Measurements from ENCODE around the gene MYRF.

The MYRF gene

DNA sequence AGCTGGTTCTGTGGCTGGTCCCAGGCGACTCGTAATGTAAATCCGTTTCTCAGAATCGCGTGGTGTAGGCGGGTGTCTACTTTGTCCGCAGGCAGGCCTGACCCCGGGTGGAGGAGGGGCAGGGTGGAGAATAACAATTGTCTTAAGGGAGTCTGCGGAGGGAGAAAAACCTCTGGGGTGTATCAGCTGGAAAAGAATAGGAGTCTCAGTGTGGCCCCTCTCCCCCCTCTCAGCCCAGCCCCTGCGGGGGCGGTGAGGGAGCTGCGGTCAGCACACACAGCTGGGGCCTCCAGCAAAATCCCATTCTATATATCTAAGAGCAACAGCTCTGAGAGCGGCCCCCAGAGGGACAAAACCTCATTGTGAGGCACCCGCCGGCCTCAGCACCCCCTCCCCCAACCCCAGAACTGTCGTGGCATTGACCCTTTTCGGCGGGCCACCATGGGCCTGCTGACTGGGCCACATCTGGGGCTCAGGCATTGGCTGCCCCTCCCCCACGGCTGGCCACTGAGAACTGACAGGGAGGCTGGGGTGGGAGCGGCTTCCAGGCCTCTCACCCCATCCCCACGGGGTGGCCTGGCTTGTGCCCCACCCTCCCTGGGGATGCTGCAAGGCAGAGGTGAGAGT lies 2.7 kb upstream of the MYRF start:
- H3K27ac ChIP-seq (ENCODE audit: low read depth, low read length) = no peak overlapping the region
- no peaks in the 10 kb centered on the region for H3K36me3 ChIP-seq (ENCODE audit: control insufficient read depth, low read length)
- H4K20me1 ChIP-seq (ENCODE audit: control insufficient read depth, insufficient read depth, low read depth, low read length) = no peaks in the 10 kb centered on the region
- H3K27me3 ChIP-seq (ENCODE audit: control insufficient read depth, low read length) = peaks cover 39% of the 10 kb centered on the region
- H3F3A ChIP-seq (ENCODE audit: control insufficient read depth, insufficient read depth) = no peaks in the 10 kb centered on the region
- no peaks in the 10 kb centered on the region for H3K4me1 ChIP-seq (ENCODE audit: control insufficient read depth, low read length)
- H3K4me3 ChIP-seq (ENCODE audit: low read length) = no peak overlapping the region
- no peak overlapping the region for H3K4me2 ChIP-seq (ENCODE audit: low read length)
- no peak for TF ChIP-seq EZH2phosphoT487 (IDR thresholded peaks at IDR 0.05; ENCODE audit: borderline replicate concordance, low read length)
- TF ChIP-seq, protein P1, sequence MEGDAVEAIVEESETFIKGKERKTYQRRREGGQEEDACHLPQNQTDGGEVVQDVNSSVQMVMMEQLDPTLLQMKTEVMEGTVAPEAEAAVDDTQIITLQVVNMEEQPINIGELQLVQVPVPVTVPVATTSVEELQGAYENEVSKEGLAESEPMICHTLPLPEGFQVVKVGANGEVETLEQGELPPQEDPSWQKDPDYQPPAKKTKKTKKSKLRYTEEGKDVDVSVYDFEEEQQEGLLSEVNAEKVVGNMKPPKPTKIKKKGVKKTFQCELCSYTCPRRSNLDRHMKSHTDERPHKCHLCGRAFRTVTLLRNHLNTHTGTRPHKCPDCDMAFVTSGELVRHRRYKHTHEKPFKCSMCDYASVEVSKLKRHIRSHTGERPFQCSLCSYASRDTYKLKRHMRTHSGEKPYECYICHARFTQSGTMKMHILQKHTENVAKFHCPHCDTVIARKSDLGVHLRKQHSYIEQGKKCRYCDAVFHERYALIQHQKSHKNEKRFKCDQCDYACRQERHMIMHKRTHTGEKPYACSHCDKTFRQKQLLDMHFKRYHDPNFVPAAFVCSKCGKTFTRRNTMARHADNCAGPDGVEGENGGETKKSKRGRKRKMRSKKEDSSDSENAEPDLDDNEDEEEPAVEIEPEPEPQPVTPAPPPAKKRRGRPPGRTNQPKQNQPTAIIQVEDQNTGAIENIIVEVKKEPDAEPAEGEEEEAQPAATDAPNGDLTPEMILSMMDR (IDR thresholded peaks at IDR 0.05; ENCODE audit: low read depth, low read length, poor library complexity, severe bottlenecking) = no peak
- H3K79me2 ChIP-seq (ENCODE audit: control insufficient read depth, low read length) = no peaks in the 10 kb centered on the region
- H3K9me3 ChIP-seq (ENCODE audit: control insufficient read depth, insufficient read depth, low read length) = no peaks in the 10 kb centered on the region
- H3K9me2 ChIP-seq (replicated peaks; ENCODE audit: control insufficient read depth, low read length) = no peaks in the 10 kb centered on the region

DNA sequence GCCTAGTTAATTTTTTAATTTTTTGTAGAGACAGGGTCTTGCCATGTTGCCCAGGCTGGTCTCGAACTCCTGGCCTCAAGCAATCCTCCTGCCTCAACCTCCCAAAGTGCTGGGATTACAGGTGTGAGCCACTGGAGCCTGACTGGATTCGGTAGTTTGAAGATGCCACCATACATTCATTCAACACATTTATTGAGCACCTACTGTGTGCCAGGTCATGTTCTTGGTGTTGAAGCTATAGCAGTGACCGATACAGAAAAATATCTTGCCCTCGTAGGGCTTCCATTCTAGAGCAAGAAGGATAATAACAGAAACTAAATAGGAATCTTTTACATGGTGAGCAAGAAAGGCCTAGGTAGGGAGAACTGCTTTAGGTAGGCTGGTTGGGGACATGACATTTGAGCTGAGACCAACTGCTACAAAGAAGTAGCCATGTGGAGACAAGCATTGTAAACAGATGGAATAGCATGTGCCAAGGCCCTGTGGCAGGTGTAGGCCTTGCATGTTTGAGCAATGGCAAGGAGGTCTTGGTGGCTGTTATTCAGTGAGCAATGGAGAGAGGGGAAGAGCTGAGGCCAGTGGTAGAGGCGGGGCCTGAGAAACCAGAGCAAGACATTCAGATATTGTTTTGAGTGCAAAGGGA lies 1.7 kb upstream of the MYRF start:
- no peaks in the 10 kb centered on the region for H3F3A ChIP-seq (ENCODE audit: control insufficient read depth, insufficient read depth)
- H3K27ac ChIP-seq (ENCODE audit: low read depth, low read length) = no peak overlapping the region
- H3K27me3 ChIP-seq (ENCODE audit: control insufficient read depth, low read length) = peaks cover 39% of the 10 kb centered on the region
- TF ChIP-seq, protein P1 (IDR thresholded peaks at IDR 0.05; ENCODE audit: low read depth, low read length, poor library complexity, severe bottlenecking) = no peak
- no peaks in the 10 kb centered on the region for H3K9me3 ChIP-seq (ENCODE audit: control insufficient read depth, insufficient read depth, low read length)
- H4K20me1 ChIP-seq (ENCODE audit: control insufficient read depth, insufficient read depth, low read depth, low read length) = no peaks in the 10 kb centered on the region
- H3K4me1 ChIP-seq (ENCODE audit: control insufficient read depth, low read length) = no peaks in the 10 kb centered on the region
- no peak overlapping the region for H3K4me3 ChIP-seq (ENCODE audit: low read length)
- no peaks in the 10 kb centered on the region for H3K79me2 ChIP-seq (ENCODE audit: control insufficient read depth, low read length)
- H3K9me2 ChIP-seq (replicated peaks; ENCODE audit: control insufficient read depth, low read length) = no peaks in the 10 kb centered on the region
- H3K36me3 ChIP-seq (ENCODE audit: control insufficient read depth, low read length) = no peaks in the 10 kb centered on the region
- H3K4me2 ChIP-seq (ENCODE audit: low read length) = no peak overlapping the region

DNA sequence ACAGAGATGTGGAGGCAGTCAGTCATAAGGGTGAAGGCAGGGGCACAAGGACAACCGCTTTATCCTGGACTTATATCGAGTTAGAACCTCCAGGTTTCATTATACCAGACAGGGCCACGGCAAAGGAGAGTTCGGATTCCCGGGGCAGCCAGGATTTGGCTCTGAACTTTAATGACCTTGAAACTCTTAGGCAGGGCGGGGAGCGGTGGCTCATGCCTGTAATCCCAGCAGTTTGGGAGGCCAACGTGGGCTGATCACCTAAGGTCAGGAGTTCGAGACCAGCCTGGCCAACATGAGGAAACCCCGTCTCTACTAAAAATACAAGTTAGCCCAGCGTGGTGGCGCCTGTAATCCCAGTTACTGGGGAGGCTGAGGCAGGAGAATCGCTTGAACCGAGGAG lies 1.1 kb upstream of the MYRF start:
- Histone ChIP-seq H3K9me2 (replicated peaks; ENCODE audit: control insufficient read depth, low read length) (no peaks in the 10 kb centered on the region), H3K79me2 (ENCODE audit: control insufficient read depth, low read length) (no peaks in the 10 kb centered on the region), H4K20me1 (ENCODE audit: control insufficient read depth, insufficient read depth, low read depth, low read length) (no peaks in the 10 kb centered on the region), H3K4me3 (ENCODE audit: low read length) (no peak overlapping the region), H3K4me1 (ENCODE audit: control insufficient read depth, low read length) (no peaks in the 10 kb centered on the region), H3K9me3 (ENCODE audit: control insufficient read depth, insufficient read depth, low read length) (no peaks in the 10 kb centered on the region), H3F3A (ENCODE audit: control insufficient read depth, insufficient read depth) (no peaks in the 10 kb centered on the region), H3K27ac (ENCODE audit: low read depth, low read length) (no peak overlapping the region), H3K36me3 (ENCODE audit: control insufficient read depth, low read length) (no peaks in the 10 kb centered on the region), H3K27me3 (ENCODE audit: control insufficient read depth, low read length) (peaks cover 39% of the 10 kb centered on the region), H3K4me2 (ENCODE audit: low read length) (no peak overlapping the region)
- TF ChIP-seq, protein P1 (IDR thresholded peaks at IDR 0.05; ENCODE audit: low read depth, low read length, poor library complexity, severe bottlenecking) = no peak
- TF ChIP-seq EZH2phosphoT487 (IDR thresholded peaks at IDR 0.05; ENCODE audit: borderline replicate concordance, low read length) = no peak
